Stimulated activated CD4-positive, alpha-beta T cell treated with anti-CD3 and anti-CD28 coated beads, Interleukin-4, amount 100 ng/mL, for 1 hour (primary cell): ENCODE measurements around the gene APPL1.
"Not testable (repeated sequence)": the region's sequence is repeated elsewhere in the genome, so short reads cannot be mapped to it uniquely, and the experiment has no call there.

Experiments
- DNase-seq: peaks from one replicate; pipeline ENCODE4 v3.0.0-alpha.2; 2020

The APPL1 gene

DNA sequence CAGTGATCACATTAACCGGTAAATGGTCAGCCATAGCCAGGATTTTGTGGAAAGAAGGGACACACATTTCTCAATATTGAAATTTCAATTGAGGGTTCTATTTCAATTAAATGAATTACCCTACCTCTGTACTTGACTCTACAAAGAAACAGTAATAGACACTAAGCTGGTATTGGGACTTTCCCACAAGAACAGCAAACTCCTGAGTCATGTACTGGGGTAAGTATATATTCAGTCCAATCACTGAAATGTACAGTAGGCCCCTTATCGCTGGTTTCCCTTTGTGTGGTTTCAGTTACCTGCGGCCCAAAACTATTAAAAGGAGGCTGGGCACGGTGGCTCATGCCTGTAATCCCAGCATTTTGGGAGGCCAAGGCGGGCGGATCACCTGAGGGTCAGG, 47.3 kb downstream of the APPL1 start:
- DNase-seq: no peak

DNA sequence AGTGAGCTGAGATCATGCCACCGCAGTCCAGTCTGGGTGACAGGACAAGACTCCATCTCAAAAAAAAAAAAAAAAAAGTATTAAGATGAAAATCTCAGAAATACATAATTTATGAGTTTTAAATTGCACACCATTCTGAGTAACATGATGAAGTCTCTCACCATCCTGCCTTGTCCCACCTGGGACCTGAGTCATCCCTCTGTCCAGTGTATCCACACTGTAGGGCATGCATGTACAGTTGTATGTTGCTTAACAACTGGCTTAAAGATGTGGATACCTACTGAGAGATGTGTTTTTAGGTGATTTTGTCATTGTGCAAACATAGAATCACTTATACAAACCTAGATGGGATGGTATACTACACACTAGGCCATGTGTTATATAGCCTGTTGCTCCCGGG, 47.9 kb downstream of the APPL1 start:
- no peak for DNase-seq

DNA sequence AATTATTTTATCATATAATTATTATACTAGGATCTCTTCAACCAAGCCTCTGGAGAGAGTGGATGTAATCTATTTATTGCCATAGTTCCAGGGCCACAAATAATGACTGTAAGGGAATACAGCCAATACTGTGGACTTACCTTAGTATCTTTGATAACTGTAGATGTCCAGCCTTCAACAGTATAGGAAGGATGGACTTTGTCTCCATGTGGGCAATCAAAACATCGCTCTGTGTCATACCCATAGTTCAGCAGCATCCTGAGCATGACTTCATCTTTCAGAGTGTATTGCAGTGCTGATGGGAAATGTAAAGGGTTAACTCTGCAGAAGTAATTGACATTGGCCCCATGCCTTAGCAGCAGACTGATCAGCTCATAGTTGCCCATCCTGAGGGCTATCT, 50.7 kb downstream of the APPL1 start:
- no peak for DNase-seq

DNA sequence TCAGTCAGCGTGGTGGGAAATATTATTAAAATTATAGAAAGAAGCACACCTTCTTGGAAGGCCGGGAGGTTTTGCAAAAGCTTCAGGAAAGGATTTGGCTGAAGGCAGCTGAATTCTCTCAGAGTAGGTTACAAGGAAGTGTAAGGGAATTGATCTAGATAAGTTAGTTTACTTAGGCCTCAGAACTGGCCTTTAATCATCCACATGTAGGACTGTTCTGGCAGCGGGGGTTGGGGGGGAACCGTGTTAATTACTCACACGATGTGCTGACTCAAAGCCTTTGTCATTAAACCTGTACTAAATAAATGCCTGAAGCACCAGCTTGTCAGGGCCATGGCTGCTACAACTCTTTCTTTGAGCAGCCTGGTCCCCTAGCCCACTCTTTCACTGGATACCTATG, 52.2 kb downstream of the APPL1 start:
- DNase-seq: no peak

DNA sequence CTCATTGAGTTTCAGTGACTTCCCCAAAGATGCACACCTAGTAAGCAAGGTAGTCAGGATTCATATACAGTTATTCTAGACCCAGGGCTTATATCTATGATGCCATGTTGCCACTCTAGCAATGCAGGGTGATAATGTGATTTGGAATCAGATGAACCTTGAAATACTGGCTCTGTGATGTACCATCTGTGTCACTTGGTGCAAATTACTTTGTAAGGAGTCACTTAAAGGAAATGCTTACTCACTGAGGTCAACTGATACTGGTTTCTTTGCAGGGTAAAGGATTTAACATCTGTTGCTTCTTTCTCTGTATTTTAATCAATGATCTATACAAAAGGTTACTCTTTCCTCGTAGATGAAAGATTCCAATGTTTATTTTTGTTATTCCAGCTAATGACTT, 54.2 kb downstream of the APPL1 start:
- DNase-seq: no peak

DNA sequence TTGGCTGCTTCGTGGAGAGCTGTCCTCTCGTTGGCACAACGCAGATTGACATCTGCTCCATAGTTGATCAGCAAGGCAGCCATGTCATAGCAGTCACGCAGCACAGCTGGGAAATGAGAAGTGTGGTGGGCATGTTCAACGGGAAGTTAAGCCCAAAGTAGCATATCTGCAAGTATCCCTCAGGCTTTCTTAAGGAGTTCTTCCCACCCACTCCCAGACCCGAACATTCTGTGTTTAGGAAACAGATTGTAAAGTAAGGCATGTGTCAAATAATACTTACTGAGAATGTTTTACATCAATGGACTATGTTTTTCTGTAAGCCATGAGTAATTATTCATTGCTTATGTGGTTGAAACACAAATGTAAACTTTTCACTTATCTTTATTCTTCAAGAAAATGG, 55.8 kb downstream of the APPL1 start:
- no peak for DNase-seq

GRCh38 chr3:57287205-57287604, 59.7 kb downstream of the APPL1 start:
- DNase-seq: no peak

DNA sequence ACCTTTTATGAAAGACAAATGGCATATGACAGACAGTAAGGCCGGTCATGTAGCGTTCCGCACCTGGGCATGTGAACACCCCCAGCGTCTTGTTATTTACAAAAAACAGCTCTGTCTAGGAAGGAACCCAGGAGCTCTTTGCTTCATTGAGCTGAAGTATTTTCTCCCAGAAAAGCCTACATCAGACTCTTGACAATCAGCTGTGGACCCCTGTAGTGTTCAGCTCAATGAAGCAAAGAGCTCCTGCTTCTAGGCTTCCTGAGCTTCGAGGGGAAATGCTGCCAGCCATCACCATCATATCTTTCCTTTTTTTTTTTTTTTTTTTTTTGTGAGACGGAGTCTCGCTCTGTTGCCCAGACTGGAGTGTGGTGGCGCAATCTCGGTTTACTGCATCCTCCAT, 60.9 kb downstream of the APPL1 start:
- DNase-seq: no peak

GRCh38 chr3:57292159-57292896, 64.8 kb downstream of the APPL1 start, which contains the start of gene ASB14:
ASB14 (minus strand) TSS chr3:57292685; CDS start chr3:57292033, 652 bp downstream.
- DNase-seq: no peak

GRCh38 chr3:57292897-57293526, 65.5 kb downstream of the APPL1 start:
- DNase-seq: no peak

DNA sequence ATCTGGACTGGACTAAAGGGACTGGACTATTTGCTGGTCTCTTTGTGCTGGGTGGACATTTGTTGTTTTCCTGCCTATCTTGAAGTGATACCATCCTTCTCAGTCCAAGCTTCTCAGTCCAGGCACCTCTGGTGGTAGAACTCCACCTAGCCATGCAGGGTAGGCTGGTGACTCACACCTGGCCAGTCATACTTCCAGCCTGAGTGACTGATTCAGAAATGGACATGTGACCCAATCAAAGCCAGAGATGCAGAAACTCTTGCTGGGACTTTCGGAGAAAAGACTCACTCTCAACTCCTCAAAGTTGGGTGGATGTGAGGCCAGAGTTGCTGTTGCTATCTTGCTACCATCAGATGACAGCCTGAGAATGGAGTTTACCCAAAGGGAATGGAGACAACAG, 70.5 kb downstream of the APPL1 start:
- no peak for DNase-seq

DNA sequence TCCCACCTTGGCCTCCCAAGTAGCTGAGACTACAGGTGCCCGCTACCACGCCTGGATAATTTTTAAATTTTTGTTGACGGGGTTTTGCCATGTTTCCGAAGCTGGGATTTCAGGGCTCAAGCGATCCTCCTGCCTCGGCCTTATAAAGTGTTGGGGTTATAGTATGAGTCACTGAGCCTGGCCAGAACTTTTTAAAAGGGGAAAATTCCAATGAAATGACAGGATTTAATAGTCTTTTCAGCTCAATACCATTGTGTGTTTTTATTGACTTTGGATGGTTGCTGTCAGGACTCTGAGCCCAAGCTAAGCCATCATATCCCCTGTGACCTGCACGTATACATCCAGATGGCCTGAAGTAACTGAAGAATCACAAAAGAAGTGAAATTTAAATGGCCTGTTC, 76.0 kb downstream of the APPL1 start:
- DNase-seq: not testable (repeated sequence)

DNA sequence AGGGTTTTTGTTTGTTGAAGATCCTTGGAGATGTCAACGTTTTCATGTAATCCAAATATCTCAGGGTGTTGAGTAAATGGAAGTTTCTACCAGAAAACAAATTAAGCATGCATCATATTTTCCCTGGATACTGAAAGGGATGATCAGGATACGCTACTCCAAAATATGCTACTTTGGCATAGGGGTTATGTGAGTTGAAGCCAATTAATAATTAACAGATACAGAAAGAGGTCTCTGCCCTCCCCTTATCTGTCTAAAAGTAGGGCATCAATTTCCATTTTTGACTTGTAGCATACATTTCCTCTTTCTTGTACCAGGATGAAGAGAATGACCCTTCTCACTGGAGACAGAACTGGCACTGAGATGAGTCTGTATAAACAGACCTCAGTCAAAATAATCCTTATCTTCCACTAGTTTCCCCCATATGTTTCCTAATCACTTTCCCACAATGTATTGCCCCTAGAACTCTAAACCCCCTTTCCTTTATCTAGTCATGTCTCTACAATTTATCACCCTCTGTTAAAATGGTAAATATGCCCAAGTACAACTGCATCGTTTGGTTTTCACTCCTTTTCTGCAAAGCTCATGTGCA, 82.3 kb downstream of the APPL1 start:
- DNase-seq: no peak

- DNase-seq: no peak
Observed at GRCh38 chr3:57314204-57314603, 86.7 kb downstream of the APPL1 start.
